Activated naive CD4-positive, alpha-beta T cell treated with Interleukin-2 at 50 U/mL for 16 hours (primary cell): Measurements from ENCODE around the gene ZC3H18.
"Not testable (repeated sequence)": the region's sequence is repeated elsewhere in the genome, so short reads cannot be mapped to it uniquely, and the experiment has no call there.

Experiments
- DNase-seq: peaks from one replicate; pipeline ENCODE4 v3.0.0-alpha.2; 2020

Gene ZC3H18

DNA sequence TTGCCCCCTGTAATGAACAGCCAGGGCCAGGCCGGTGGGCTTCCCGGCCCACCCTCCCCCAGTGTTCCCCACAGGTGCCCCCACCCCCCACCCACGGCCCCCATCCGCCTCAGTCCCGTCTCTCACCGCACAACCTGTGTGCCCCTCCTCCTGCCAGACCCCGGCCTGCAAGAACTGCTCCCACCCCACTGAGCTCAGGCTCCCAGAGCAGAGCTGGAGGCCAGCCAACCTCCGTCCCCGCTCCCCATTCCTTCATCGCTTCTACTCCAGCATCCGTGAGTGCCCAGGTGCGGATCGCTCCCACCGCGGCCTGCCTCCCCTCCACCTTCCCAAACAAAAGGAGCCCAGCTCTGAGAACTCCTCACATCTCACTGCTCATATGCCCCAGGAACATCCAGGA lies 88.5 kb downstream of the ZC3H18 start:
- DNase-seq, result no peak

DNA sequence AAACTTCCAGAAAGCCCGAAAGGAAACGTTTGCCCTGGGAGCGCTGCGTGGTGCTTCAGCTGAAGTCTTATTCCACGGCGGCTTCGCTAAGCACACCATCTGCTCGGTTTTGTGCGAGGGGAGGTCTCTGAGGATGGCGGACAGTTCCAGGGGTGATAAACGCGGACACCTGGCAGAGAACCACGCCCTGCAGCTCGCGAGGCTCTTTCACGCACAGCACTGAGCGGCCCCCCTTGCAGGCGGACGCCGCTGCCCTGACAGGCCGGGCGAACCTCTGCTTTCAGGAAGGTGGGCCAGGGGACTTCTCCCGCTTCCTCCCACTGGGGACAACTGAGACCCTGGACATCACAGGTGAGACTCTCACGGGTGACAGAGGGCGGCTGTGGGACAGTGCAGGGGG lies 89.0 kb downstream of the ZC3H18 start:
- DNase-seq, result no peak

DNA sequence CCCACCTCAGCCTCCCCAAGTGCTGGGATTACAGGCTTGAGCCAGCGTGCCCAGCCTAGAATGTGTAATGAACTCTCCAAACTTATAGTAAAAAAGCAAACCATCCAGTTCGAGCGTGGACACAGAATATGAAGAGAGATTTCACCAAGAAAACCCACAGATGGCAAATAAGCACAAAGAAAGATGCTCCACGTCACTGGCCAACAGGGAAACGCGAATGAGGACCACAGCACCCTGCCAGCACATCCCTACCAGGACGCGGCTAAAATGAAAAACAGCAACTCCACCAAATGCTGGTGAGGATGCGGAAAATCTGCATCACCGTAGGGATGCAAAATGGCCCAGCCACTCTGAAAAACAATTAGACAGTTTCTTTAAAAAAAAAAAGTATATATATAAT lies 91.3 kb downstream of the ZC3H18 start:
- no peak for DNase-seq

DNA sequence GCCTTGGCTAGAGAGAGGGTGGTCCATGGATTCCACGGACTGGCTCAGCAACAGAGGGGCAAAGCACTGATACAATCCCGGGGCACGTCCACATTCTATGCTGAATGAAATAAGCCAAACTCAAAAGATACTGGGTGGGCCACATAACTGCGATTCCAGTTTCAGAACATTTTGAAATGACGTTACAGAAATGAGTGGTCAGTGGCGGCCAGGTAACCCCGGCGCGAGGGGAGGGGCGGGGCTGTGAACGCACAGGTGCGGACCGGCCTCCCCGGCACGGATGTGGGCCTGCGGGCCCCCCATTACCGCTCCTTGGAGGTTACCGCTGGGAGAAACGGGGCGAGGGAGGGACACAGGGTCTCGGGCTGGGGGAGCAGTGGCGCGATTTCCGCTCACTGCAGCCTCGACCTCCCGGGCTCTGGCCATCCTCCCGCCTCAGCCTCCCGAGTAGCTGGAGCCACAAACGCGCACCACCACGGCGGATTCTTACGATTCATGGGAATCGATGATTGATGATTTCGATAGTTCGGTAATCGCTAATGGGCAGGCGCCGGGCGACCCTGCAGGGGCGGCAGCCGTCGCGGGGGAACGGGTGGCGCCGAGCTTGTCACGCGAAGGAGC lies 92.1 kb downstream of the ZC3H18 start:
- DNase-seq, result peak; percentile 32

DNA sequence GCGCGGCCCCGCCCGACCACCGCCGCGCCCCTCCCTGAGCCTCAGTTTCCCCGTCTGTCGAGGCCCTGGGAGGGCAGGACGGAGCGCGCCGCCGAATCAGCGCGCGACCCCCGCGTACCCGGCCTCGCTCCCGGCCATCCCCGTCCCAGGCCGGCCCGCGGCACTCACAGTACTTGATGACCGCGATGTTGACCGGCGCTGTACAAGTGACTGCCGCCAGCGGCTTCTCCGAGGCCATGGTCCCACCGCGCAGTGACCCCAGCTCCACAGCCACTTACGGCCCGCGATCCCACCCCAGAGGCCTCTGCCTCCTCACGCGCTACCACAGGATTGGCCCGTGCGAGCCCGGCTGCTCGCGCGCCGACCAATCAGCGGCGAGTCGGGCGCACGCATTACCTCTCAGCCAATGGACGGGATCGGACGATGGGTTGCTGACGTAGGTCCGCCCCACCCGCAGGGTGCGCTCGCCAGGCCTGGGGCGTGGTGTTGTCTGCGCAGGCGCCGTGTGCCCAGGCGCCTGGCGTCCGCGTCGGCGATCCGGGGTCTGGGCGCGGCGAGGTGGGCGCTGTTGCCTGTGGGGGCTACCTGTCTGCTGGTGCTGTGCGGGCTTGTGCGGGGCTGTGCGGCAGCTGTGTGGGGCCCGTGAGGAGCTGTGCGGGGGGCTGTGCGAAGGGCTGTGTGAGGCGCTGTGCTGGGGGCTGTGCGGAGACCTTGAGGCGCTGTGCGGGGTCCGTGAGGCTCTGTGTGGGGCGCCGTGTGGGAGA lies 92.8 kb downstream of the ZC3H18 start, which contains the start of gene MVD:
Gene MVD (minus strand): TSS at position 249 of the 764 bp plus-strand sequence. CDS start 11 bp downstream, at position 238.
- peak; percentile 96 for DNase-seq

DNA sequence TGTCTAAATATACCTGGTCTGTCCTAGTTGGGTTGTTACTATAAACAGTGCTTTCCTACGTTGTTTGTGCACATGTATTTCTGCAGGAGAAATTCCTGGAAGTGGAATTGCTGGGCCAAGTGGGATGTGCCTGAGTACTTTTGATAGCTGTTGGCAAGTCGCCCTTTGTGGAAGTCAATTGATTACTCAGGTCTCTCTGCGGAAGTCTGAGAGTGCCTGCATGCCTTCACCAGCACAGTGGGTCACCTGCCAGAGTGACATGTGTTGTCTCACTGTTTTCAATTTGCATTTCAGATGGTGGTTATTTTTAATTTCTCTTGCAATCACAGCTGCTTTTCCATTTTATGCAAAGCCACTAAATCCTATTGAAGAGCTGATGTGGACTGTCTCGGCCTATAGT lies 94.9 kb downstream of the ZC3H18 start:
- no peak for DNase-seq

DNA sequence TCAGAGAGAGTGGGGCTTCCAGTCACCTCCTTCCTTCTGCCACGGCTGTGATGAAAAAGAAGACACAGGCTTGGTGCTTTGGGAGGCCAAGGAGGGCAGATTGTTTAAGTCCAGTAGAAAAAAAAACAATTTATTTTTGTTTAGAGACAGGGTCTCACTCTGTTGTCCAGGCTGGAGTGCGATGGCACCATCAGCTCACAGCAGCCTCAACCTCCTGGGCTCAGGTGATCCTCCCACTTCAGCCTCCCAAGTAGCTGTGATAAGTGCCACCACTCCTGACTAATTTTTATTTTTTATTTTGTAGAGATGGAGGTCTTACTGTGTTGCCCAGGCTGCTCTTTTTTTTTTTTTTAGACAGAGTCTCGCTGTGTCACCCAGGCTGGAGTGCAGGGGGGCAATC lies 95.4 kb downstream of the ZC3H18 start:
- no peak for DNase-seq

DNA sequence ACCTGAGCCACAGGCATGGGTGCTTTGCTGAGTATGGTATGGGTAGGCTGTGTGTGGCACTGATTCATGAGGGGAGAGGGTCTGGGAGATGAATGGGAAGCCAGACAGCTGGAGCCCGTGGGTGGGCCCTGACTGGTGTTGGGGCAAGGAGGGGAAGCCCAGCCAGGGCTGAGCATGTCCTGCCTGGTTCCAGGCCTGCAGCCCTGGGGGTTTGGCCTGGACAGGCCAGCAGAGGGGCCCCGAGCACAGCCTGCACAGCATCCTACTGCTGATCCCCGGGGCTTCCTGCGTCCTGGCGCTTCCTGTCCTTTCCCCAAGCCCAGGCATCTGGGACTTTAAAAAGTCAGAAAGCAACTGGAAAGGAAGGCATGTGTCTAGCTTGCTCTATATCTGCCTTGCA lies 97.3 kb downstream of the ZC3H18 start:
- no peak for DNase-seq

DNA sequence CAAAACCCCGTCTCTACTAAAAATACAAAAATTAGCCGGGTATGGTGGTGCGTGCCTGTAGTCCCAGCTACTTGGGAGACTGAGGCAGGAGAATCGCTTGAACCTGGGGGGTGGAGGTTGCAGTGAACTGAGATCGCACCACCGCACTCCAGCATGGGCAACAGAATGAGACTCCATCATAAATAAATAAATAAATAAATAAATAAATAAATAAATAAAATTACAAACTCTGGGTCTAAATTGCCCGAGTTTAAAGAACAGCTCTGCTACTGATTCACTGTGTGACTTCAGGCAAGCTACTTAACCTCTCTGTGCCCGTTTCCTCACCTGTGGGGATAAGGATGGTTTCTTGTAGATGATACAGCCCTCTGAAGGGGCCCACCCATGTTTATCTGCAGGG lies 99.3 kb downstream of the ZC3H18 start:
- not testable (repeated sequence) for DNase-seq

DNA sequence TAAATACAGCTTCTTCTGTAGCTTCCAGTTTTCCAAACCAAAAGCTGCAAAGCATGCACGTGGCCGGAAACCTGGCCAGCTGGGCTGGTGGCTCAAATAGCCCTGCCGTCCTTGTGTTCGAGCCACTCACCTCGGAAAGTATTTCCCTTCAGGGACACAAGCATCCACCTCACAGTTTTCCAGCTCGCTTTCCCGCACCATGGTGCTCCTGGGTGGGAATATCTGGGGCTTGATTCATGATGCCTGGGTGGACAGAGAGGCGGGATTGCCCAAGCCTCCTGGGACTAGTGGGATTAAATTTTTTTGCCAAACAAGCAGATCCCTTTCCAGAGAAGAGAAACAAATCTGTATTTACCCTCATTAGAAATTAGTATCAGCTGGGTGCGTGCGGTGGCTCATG lies 99.8 kb downstream of the ZC3H18 start:
- no peak for DNase-seq

DNA sequence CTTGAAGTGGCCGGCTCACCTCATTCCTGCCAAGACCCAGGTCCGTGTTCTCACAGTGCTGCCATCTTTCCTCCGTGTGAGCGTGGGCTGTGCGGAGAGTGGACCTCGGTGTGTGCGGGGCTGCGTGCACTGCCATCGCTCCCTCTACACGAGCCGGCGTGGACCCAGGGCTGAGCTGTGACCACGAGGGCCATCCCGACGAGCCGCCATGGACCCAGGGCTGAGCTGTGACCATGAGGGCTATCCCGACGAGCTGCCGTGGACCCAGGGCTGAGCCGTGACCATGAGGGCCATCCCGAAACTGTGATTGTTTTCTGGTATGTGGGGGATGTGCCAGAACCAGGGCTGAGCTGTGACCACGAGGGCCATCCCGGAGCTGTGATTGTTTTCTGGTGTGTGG lies 101.6 kb downstream of the ZC3H18 start:
- no peak for DNase-seq

DNA sequence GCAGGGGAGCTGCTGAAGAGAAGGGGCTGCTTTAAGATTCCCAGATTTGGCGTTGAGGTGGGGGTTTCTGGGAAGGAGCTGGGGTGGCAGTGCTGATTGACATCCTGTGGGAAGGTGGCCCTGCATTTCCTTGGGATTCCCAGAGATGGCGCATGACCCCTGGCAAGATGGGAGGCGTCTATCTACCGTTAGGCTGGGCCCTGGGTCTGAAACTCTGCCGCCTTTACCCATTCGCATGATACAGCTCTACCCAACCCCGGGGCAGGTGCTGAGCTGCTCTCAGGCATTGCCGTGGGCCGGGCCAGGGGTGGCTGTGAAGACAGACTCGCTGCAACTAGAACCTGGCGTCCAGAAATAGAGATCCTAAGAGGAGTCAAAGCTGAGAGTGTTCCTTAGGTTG lies 102.6 kb downstream of the ZC3H18 start:
- DNase-seq, result no peak

DNA sequence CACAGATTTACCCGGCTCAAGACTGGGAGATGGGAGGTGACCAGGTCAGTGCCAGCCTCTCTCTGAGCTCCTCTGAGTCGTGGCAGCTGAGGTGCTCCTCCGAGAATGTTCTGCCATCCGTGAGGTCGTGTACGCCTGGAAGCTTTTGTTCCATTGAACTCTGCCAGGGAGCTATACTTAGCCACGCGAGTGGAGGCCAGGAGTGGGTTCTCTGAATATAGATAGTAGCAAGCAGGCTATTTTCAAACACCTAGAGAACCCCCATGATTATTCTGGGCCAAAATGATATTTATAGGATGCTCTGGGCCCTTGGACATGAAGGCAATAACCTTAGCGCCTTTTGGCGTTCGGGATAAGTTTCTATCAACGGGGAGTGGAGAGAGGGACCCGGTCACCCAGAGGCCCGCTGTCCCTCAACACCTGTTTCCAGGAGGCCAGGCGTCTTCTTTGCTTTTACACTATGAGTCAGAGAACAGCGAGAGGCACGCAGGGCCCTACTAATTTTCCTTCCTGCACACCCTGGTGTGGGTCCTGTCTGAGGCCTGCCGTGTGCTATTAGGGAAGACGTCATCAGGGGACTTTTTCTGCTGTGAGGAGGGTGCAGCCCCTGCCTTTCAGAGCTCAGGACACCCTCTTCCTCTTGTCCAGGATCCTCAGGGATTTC lies 103.6 kb downstream of the ZC3H18 start:
- no peak for DNase-seq

DNA sequence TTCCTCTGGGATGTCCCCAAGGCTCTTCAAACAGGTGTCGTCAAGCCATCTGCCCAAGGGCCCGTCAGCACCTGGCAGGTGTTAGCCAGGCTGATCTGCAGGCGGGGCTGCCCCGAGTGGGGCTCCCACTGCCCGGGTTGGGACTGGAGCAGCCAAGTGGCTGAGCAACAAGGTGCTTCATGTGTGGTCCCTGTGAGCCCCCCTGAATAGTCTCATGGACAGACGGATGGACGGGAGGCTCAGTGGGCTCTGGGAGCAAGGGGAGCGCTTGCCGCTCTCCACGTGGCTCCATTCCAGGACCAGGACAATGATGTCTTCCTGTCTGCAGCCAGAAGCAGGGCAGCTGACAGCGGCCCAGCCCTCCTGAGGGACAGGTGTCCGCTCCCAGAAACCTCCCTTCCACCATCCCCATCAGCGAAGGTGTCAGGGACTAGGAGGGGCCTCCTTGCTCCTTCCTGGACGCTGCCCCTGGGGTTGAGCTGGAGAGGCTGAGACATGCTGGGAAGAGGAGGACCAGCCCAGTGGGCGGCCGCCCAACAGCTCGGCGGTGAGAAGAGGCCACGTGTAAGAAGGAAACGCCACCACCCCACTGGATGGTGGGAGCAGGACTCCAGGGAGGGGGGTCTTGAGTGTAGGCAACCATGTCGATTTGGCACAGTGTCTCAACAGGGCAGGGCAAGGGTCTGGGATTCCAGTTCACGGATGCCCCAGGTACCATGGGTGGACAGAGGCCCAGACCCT lies 106.5 kb downstream of the ZC3H18 start:
- DNase-seq, result no peak

DNA sequence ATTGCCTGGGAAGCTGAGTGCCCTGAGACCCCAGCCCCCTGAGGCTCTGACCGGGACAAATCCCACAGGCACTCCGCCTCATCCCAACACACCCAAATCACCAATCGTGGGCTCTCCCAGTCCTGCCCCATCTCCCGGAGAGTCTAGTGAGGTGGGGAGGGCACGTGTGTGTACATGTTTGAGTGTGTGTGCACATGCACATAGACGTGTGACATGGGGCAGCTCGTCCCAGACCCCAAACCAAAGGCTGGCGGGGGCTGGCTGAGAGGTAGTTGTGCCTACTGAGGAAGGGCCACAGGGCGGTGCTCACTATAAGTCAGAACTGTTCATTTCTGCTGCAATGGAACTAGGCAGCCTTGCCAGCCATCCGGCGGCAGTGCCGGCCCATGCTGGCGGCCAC lies 107.5 kb downstream of the ZC3H18 start:
- DNase-seq, result no peak

DNA sequence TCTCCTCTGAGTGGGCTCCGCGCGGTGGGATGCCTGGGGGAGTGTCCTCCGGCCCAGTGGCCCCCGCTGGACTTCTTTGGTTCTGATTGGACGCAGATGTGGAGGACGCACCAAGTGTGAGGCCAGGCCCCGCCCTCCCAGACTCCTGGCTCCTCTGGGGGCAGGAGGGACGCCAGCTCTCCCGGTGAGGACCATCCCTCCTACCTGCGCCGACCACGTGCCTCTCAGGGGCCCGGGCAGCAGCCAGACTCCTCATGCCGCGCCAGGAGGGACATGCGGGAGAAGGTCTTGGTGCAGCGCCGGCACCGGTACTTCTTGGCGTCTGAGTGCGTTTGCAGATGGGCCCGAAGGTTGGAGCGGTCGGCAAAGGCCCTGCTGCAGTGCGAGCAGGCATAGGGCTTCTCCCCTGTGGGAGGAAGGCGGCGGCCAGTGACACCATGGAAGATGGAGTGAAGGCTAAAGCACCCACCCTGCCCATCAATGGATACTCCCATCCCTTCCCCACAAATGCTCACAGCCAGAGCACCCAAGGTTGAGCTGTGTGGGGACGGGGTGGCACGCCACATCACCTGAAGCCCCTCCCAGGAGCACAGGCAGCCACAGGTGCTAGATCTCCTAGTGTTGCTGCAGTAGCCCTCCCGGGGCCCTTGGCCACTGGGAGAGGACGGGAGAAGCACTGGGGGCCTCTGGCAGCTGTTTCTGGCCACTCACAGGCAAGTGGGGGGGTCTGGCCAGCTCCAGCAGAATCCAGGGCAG lies 108.2 kb downstream of the ZC3H18 start:
- no peak for DNase-seq

DNA sequence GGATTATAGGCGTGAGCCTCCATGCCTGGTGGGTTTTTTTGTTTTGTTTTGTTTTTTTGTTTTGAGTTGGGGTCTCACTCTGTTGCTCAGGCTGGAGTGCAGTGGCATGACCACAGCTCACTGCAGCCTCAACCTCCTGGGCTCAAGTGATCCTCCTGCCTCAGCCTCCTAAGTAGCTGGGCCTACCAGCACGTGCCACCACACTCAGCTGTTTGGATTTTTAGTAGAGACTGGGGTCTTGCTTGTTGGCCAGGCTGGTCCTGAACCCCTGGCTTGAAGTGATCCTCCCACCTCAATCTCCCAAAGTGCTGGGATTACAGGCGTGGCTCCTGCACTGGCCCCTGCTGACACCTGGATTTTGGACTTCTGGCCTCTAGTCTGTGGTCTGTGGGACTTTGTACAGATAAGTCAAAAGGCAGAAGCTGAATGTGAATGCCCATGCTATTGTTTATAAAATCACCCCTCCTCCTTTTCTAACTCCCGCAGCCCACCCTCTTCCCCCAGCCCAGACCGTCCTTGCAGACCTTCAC lies 110.4 kb downstream of the ZC3H18 start:
- no peak for DNase-seq

DNA sequence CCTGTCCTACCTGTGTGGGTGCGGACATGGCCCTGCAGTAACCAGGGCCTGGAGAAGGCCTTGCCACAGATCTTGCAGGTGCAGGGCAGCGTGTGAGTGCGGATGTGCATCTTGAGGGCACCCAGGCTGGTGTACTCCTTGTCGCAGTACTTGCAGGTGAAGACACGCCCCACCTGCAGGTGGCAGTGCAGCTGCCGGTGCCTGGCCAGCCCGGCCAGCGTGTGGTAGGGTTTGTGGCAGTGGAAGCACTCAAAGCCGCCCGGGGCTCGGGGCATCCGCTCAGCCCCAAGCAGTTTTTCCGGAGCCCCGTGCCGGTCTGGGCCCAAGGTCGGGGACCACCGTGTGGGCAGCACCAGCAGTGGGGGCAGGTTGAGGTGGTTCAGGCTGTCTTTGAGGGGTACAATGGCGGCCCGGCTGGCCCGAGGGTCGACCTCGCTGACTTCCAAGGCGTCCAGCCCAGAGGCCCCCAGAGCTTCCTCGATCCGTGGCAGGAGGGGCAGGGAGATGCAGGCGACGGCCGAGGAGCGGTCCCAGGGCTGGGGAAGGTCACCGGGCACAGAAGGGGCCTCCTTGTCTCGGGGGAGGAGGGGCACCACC lies 111.0 kb downstream of the ZC3H18 start:
- peak; percentile 48 for DNase-seq
